Measurements from ENCODE around the gene RASGRP1.
A peak's percentile ranks its signal among the peaks of the same experiment; 100 is the strongest.
"Not testable (repeated sequence)": the region's sequence is repeated elsewhere in the genome, so short reads cannot be mapped to it uniquely, and the experiment has no call there.

RASGRP1 gene

GRCh38 chr15:38564557-38565286 lies at the start of gene RASGRP1:
Gene RASGRP1 (minus strand): TSS chr15:38564814. CDS start chr15:38564628, 186 bp downstream.
- DNase-seq, result peak in 27 of 56 donors; percentile 8 to 63 (median 35)

GRCh38 chr15:38613085-38613484 lies 48.5 kb upstream of the RASGRP1 start:
- no peak for DNase-seq

DNA sequence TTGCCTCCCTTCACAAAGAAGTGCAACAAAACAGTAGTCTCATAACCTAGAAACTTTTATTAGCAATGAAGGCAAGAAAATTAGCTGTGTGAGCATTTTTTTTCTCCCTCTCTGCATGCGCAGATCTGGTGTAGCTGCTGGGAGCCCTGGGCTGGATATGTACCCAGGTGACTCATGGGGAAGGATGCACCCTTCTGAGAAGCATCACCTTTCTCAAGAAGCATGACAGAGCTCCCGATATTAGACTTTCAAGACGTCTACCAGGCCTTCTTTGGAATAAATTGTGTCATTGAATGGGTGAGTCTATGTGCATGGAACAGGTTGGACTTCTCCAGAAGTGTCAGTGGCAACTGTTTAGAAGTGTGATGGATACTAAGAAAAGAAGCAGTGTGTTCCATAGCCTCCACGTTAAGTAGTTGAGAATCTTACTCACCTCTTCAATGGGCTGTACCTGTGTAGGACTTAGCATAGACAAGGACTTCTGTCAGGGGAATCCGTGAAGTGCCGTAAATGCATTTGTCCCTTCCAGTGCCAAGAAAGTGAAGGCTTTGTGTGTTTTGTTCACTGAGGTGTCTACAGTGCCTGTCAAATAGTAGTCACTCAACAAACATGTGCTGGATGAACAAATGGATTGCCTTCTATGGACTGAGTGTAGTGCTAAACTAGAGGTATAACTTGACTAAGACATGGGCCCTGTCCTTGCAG lies 47.7 kb upstream of the RASGRP1 start:
- DNase-seq, result no peak

- DNase-seq, result no peak
Measured at GRCh38 chr15:38611228-38611627, 46.6 kb upstream of the RASGRP1 start.

DNA sequence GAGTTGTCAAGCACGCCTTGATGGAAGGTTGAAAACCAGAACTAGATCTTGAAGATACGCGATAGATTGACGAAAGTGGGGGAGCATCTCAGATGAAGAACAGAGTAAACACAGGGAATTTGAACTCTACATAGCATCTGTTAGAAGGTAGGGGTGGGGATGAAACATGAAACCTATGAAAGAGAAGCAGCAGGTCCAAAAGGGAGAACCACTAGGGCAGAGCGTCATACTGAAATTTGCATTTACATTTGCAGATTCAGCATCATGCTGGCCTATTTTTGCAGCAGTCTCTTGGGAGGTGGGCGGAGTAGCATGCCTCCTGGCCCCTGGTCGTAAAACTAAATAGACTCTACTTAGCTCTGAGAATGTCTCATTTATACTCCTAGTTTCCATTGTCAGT lies 46.1 kb upstream of the RASGRP1 start:
- DNase-seq, result no peak

DNA sequence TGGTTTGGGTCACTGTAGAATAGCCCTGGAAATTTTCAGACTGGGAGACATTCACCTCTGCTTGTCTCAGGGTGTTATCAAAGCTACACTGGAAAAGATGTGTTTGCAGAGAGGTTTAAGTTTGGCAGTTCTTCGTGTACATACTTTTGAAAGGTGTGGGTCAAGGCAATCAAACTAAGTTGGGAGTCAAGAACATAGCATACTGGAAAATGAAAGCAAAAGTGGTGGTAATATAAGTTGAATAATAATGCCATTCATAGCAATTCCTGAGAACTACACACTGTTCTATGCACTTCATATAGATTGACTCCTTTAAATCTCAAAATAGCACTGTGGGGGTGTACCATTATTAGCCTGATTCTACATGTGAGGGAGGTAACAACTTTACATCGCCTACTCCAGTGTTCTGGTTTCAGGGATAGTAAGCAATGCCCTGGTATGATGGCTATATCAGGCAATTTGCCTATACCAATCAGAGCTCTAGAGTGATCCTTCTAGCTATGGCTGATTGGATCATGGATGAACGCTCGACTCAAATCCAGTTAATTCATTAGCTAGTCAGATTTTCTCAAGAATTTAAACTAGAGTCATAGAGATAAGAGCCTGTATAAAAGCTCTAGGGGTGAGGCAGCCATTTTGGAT lies 44.6 kb upstream of the RASGRP1 start:
- no peak for DNase-seq

DNA sequence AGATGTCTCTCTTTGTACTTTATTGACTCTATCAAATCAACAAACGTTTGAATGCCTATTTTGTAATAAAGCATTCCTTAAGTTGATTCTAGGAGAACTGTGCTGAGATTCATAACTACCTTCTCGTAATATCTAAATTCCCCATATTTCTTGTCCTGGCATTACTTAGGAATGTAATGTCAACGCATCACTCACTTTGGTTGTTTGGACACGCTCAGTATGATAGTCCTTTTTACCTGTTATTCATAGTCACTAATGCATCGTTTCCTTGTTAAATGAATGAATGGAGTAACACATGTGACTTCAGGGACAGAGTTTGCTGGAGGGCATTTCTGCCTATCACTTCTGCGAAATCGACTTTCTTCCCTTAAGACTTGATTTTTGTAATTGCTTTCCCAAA lies 44.1 kb upstream of the RASGRP1 start:
- no peak for DNase-seq

GRCh38 chr15:38605744-38606143 lies 41.1 kb upstream of the RASGRP1 start:
- no peak for DNase-seq

DNA sequence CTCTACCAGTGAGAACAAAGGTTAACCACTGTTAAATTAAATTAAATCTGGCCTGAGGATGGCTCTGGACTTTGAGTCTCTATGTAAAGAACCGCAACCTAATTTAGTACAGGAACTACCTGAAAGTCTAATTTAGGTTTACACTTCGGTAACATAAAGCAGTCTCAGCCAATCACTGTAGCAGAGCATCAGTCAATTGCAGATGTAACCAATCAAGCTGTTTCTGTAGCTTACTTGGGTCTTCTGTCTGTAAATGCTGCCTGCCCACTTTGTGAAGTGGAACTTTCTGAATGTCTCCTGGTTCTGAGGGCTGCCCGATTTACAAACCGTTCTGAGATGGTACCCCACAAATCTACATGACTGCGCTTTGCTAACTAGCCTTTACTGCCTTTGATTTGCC lies 39.1 kb upstream of the RASGRP1 start:
- no peak for DNase-seq

DNA sequence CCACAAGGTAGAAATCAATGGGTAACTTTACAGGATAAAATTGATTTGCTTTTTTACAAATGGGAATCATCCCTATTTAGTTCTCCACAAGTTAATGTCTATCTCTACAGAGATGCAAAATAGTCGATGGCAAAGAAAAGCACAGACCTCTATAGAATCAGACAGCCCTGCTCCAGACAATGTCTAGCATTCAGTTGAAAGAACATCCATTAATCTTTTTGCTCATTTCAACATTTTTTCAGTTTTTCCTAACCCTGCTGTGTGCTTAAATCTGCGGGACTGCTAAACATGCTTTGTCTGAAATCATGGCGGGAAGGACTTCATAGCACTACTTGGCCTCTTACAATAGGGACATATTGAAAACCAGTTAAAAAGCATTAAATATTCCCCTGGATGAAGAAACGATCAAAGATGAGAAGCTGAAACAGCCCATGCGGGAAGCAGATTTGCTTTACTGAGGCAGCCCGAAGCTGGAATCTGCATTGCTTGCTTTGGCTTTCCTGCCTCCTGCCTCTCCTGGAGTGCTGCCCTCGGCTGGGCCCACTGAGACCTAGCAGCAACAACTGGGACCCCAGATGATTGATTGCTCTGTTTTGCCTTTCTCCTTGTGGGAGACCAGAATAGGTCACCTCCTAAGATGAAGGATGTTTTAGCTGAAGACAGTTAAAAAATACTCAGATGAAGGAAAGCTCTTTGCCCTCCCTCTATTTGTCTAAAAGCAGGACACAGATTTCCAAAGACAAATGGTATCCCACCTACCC lies 38.5 kb upstream of the RASGRP1 start:
- DNase-seq, result no peak

GRCh38 chr15:38600236-38600635 lies 35.6 kb upstream of the RASGRP1 start:
- DNase-seq, result peak in 6 of 56 donors; percentile 5 to 19 (median 10)

DNA sequence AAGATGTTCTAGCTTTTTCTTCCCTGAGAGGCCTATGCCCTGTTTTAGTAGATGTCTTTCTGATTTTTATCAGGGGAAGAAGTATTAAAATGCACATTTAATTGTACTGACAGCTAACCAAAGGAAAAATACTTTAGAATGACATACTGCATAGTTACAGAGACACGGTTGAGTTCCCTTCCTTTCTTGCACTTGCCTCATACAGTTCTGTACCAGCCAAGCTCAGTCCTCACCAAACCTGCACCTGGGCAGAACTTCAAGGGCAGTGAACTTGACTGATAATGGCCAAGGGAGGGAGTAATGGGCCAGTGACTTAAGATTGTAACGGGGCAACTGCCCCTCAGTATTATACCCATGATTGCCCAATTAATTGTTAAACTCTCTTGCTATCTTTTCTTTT lies 34.1 kb upstream of the RASGRP1 start:
- DNase-seq, result no peak

DNA sequence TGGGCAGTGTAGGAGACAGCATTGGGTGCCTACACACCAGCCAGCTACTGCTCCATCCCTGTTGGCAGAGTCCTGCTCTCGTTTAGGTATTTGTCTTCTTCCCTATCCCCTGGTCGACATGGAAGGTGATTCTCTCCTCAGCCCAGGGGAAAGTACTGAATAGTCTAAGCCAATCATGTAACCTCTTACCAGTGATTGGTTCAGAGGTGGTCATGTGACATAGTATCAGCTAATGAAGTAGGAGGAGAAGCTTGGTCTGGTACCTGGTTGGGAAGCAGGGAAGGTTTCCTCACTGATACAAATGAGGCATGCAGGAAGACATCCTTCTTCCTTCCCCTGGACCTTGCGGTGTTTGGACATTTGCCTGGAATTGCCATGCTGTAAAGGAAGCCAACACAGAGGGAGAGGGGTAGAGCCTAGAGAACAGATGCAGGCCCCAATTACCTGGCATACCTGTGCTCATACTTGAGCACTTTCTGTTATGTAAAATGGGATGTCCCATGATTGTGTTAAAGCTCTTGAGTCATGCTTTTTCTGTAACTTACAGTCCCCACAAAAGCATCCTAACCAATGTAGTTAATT lies 32.7 kb upstream of the RASGRP1 start:
- DNase-seq, result no peak

GRCh38 chr15:38593524-38593923 lies 28.9 kb upstream of the RASGRP1 start:
- DNase-seq, result no peak

DNA sequence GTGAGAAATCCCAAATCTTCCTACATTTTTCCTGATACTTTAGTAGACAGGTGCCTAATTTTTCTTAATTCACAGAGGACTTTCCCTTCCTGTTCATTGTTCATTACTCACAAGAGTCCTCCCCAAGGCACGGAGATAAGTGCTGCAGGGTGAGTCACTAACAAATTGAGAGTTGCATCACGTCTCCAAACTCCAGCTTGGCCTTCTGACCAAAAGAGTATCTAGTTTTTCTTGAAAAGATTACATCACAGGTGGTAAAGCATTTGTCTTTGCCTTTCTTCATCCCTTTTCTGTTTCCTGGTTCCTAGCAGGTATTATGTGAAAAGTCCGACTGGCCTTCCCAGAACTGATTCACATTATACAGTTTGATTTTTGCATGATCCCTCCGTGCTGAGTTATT lies 24.9 kb upstream of the RASGRP1 start:
- DNase-seq, result no peak

DNA sequence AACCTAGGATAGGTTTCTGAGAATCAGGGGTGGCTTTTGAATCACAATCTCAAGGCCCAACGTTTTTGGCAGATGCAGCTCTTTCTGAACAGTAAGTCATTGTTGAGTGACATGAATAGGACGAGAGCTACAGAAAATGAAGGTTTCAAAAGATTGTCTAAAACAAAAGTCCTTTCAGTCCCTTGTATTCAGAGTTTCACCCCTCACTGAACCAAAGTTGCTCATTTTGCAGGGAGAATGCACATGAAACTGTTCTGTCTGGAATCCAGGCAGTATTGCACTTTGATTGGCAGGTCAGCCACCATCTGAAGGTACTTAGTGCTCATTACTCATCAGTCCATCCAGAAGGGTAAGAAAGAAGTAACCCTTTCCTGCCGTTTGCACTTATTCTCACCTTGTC lies 24.1 kb upstream of the RASGRP1 start:
- DNase-seq, result peak in 9 of 56 donors; percentile 1 to 48 (median 10)

- DNase-seq, result no peak
Measured at GRCh38 chr15:38587214-38587613, 22.6 kb upstream of the RASGRP1 start.

DNA sequence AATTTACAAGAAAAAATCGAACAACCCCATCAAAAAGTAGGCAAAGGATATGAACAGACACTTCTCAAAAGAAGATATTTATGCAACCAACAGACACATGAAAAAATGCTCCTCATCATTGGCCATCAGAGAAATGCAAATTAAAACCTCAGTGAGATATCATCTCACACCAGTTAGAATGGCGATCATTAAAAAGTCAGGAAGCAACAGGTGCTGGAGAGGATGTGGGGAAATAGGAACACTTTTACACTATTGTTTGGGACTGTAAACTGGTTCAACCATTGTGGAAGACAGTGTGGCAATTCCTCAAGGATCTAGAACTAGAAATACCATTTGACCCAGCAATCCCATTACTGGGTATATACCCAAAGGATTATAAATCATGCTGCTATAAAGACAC lies 21.4 kb upstream of the RASGRP1 start:
- DNase-seq, result not testable (repeated sequence)

DNA sequence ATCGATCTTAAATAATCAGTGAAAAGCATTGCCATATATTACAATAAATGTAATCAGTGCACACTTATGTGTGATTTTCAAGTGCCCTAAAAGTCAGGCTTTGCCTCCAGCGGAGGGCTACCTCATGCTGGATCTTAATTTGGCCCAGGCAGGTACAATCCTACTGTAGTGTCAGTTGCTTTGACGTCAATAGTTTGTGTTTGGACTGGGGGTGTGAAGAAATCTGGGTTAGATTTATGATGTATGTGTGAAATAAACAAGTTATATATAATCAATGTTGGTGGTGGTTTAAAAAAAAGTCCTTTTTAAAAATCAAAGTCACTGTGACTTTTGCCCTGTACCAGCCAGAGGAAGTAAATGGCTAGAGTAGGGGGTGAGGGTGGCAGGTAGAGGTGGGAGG lies 14.0 kb upstream of the RASGRP1 start:
- DNase-seq, result no peak

DNA sequence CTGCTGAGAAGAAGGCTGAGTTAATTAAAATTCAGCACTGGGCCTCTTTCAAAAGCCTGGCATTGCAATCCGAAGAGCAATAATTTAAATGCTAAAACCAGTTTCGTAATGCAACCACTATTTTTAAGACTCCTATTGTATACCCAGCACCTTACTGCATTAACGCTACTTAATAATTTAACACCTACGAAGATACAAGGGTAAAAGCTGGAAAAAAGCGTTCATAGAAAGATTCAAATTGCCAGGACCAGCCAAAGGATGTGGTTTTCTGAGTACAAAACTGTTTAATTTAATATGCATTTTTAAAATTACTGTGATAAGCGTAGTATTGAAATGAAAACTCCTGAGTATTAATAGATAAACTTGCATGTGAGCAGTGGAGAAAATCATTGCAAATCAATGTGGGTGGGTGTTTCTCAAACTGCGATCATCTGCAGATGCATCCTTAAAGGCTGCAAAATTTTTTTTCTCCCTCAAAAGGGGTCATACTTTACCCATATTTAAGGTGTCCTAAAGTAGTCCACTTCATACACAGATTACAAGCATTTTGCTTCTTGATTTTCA lies 12.9 kb upstream of the RASGRP1 start:
- DNase-seq, result no peak

DNA sequence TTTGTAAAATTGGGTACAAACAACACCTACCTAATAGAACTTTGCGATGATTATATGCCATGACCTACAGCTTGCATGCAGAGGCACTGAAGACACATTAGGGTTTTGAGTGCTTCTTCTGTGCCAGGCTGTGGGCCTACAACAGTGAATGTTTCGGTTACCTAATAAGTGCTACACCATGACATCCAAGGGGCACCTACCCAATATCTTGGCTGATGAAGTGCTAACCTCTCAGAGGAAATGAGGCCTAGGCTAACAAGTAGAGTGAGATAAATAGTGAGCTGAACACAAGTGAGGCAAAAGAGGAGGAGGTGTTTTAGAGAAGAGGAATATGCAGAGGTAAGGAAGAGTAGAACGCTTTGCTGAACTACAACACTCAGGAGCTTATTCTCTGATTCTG lies 12.2 kb upstream of the RASGRP1 start:
- no peak for DNase-seq
